Upper lobe of left lung (tissue), 4 donors: ENCODE data around the gene TRPM2.

ENCODE experiments used
- EP300 ChIP-seq, 4 donors: sonication (generic); formaldehyde crosslinking; IDR thresholded peaks; one replicate each; pipeline ENCODE4 v1.5.1; 2017; ENCODE audit warnings: antibody characterized with exemption in 4 of 4, control low read depth in 2 of 4
- POLR2A ChIP-seq, 4 donors: fragments of 450-650 bp; IDR thresholded peaks; one replicate each; pipeline ENCODE4 v1.5.1; 2016 to 2017; ENCODE audit warnings: antibody characterized with exemption in 4 of 4, mild to moderate bottlenecking in 2 of 4
- POLR2AphosphoS5 ChIP-seq, 2 donors: sonication (generic); formaldehyde crosslinking; IDR thresholded peaks; one replicate each; pipeline ENCODE4 v1.5.1; 2017; ENCODE audit warnings: antibody characterized with exemption in 2 of 2
- TF ChIP-seq, protein P1 (sequence below), 6 experiments: fragments of 450-650 bp in 4 of 6; fragments of 200-600 bp in 2 of 6; sonication (generic) in 2 of 6; IDR thresholded peaks; one replicate each; pipeline ENCODE4 v1.5.1; 2016 to 2019; ENCODE audit warnings: antibody characterized with exemption in 6 of 6

DNA sequence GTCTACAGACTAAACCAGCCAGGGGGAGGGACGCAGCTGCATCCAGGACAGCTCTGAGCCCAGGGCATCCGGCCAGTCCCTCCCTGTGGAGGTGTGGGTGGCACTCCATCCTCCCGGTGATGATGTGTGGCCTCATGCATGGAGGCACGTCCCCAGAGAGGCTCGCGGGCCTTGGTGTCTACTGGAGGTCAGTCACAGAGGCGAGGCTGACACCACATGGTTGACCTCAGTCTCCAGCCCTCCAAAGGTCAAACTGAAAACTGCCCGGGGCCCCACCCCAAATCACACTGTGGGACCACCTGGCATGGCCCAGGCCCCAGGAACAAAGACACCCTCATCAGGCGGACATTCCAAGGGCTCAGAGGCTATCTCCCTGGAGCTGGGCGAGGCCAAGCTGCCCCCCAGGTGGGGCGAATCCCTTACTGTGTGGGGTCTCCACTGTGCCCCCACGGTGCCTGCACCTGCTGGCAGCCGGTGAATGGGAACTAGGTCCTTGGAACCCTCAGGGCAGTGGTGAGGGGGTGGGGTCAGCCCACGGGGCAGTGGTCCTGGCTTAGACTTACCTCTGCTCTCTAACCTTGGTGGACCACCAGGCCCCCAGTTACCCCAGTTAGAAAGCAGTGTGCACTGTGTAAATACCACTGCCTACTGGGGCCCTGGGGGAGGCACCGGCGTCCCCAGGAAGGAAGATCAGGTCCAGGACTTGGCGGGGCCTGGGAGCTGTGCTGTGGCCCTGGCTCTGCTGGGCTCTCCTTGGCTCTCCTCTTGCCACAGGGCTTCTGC is 49.1 kb downstream of the TRPM2 start:
- TF ChIP-seq, protein P1, sequence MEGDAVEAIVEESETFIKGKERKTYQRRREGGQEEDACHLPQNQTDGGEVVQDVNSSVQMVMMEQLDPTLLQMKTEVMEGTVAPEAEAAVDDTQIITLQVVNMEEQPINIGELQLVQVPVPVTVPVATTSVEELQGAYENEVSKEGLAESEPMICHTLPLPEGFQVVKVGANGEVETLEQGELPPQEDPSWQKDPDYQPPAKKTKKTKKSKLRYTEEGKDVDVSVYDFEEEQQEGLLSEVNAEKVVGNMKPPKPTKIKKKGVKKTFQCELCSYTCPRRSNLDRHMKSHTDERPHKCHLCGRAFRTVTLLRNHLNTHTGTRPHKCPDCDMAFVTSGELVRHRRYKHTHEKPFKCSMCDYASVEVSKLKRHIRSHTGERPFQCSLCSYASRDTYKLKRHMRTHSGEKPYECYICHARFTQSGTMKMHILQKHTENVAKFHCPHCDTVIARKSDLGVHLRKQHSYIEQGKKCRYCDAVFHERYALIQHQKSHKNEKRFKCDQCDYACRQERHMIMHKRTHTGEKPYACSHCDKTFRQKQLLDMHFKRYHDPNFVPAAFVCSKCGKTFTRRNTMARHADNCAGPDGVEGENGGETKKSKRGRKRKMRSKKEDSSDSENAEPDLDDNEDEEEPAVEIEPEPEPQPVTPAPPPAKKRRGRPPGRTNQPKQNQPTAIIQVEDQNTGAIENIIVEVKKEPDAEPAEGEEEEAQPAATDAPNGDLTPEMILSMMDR (IDR thresholded peaks at IDR 0.05): no peak
- no peak for TF ChIP-seq POLR2AphosphoS5 (IDR thresholded peaks at IDR 0.05)
- TF ChIP-seq EP300 (IDR thresholded peaks at IDR 0.05): no peak
- TF ChIP-seq POLR2A (IDR thresholded peaks at IDR 0.05): no peak
